HG02623 (cell line): ENCODE results near the gene KRT10.

ENCODE experiments used
- ATAC-seq: cut with Tn5 transposase; IDR thresholded peaks from one replicate; pipeline ENCODE4 v1.9.1; 2021; ENCODE audit warnings: moderate library complexity; ENCODE audit not compliant: unreplicated experiment

KRT10 gene

GRCh38 chr17:40809721-40810421 is 12.5 kb downstream of the KRT10 start:
- no peak for ATAC-seq

- ATAC-seq: no peak
These were observed 16.3 kb downstream of the KRT10 start for GRCh38 chr17:40806131-40806530.

GRCh38 chr17:40803617-40804082 is 18.8 kb downstream of the KRT10 start:
- no peak for ATAC-seq

- no peak for ATAC-seq
These were observed 21.3 kb downstream of the KRT10 start for GRCh38 chr17:40801157-40801556.

- no peak for ATAC-seq
These were observed 22.0 kb downstream of the KRT10 start for GRCh38 chr17:40800381-40800780.

- ATAC-seq: no peak
These were observed 22.6 kb downstream of the KRT10 start, which contains the start of gene KRT28 for GRCh38 chr17:40799859-40800258. Gene KRT28 (minus strand): TSS chr17:40799959. CDS start chr17:40799893, 66 bp downstream.

GRCh38 chr17:40796846-40797245 is 25.6 kb downstream of the KRT10 start:
- no peak for ATAC-seq

GRCh38 chr17:40795019-40795667 is 27.3 kb downstream of the KRT10 start:
- ATAC-seq: no peak

- no peak for ATAC-seq
These were observed 27.9 kb downstream of the KRT10 start for GRCh38 chr17:40794466-40794865.

- no peak for ATAC-seq
These were observed 28.6 kb downstream of the KRT10 start for GRCh38 chr17:40793832-40794231.

GRCh38 chr17:40791787-40792436 is 30.5 kb downstream of the KRT10 start:
- ATAC-seq: no peak

GRCh38 chr17:40791111-40791510 is 31.3 kb downstream of the KRT10 start:
- ATAC-seq: no peak

- ATAC-seq: no peak
These were observed 40.0 kb downstream of the KRT10 start, which contains the start of gene KRT27 for GRCh38 chr17:40782450-40782849. Gene KRT27 (minus strand): TSS chr17:40782550. CDS start chr17:40782493, 57 bp downstream.

GRCh38 chr17:40779181-40779909 is 43.1 kb downstream of the KRT10 start:
- no peak for ATAC-seq

GRCh38 chr17:40778461-40778860 is 44.0 kb downstream of the KRT10 start:
- no peak for ATAC-seq

- no peak for ATAC-seq
These were observed 44.4 kb downstream of the KRT10 start for GRCh38 chr17:40777971-40778370.

GRCh38 chr17:40777459-40777858 is 45.0 kb downstream of the KRT10 start:
- ATAC-seq: no peak

GRCh38 chr17:40775945-40776344 is 46.5 kb downstream of the KRT10 start:
- no peak for ATAC-seq

GRCh38 chr17:40772101-40772500 is 50.3 kb downstream of the KRT10 start, which contains the start of gene KRT26:
Gene KRT26 (minus strand): TSS chr17:40772201. CDS start chr17:40772113, 88 bp downstream.
- no peak for ATAC-seq
